Measurements from ENCODE around the gene EVC2. TPM values are rescaled to one million over a fixed set of nuclear protein-coding genes. Genes with fewer than 3 reads are reported as not detected.

EVC2 gene
- total and polyA plus RNA-seq, 4 donors, result 1.7 to 6.6 (median 2.3) TPM

DNA sequence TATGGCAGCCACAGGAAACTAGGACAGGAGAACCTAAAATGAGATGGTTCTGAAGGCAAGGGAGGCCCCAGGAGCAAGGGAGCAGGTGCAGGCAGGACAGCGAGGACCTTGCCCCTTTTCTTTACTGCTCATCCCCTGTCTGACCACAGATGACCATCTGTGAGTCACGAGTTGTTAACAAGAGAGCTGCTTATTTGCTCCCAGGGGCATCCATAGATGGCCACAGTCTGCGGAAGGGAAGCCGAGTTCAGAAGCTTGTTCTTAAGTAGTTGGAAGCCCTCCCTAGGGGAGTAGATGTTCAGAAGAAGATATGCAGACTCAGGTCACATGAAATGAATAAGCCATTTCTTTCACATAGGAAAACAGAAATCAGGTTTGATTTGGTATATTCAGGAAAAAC lies 69.4 kb downstream of the EVC2 start:
- H3K27ac ChIP-seq (ENCODE audit: low read depth, low read length), result no peak overlapping the region
- no peak overlapping the region for H3K4me3 ChIP-seq (ENCODE audit: low read depth, low read length)
- 86% methylated on average over 3 of the region's 4 CpGs for WGBS (ENCODE audit: insufficient coverage)
- H3K27me3 ChIP-seq (ENCODE audit: control insufficient read depth, insufficient read depth, low read length), result no peaks in the 10 kb centered on the region
- peaks cover 5% of the 10 kb centered on the region for H3K4me1 ChIP-seq (ENCODE audit: control insufficient read depth, insufficient read depth, low read length)
- no peak for DNase-seq (ENCODE audit: low read depth in 4 of 6, low spot score in 6 of 6)
- no peaks in the 10 kb centered on the region for H3K9me3 ChIP-seq (ENCODE audit: control insufficient read depth, insufficient read depth, low read length)
- peaks cover 8% of the 10 kb centered on the region for H3K36me3 ChIP-seq (ENCODE audit: control insufficient read depth, insufficient read depth, low read length)

DNA sequence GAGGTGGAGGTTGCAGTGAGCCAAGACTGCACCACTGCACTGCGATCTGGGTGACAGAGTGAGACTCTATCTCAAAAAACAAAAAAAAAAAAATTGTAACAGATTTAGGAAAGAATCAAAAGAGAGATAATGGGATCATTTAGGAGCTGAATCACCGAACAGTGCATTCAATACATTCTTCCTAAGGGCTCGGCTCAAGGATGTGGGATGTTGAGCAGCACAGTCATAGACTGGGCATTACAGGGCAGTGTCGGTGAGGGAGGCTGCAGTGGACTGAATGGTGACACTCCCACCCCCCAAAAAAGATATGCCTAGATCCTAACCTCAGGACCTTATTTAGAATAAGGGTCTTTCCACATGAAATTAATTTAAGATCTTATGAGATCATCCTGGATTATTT lies 70.0 kb downstream of the EVC2 start:
- H3K27ac ChIP-seq (ENCODE audit: low read depth, low read length), result no peak overlapping the region
- no peak overlapping the region for H3K4me3 ChIP-seq (ENCODE audit: low read depth, low read length)
- no peak for DNase-seq (ENCODE audit: low read depth in 4 of 6, low spot score in 6 of 6)
- no peaks in the 10 kb centered on the region for H3K27me3 ChIP-seq (ENCODE audit: control insufficient read depth, insufficient read depth, low read length)
- H3K36me3 ChIP-seq (ENCODE audit: control insufficient read depth, insufficient read depth, low read length), result peaks cover 11% of the 10 kb centered on the region
- no CpG with 5 or more reads among the region's 4 CpGs for whole genome bisulfite sequencing (ENCODE audit: insufficient coverage)
- H3K9me3 ChIP-seq (ENCODE audit: control insufficient read depth, insufficient read depth, low read length), result no peaks in the 10 kb centered on the region
- peaks cover 8% of the 10 kb centered on the region for H3K4me1 ChIP-seq (ENCODE audit: control insufficient read depth, insufficient read depth, low read length)

DNA sequence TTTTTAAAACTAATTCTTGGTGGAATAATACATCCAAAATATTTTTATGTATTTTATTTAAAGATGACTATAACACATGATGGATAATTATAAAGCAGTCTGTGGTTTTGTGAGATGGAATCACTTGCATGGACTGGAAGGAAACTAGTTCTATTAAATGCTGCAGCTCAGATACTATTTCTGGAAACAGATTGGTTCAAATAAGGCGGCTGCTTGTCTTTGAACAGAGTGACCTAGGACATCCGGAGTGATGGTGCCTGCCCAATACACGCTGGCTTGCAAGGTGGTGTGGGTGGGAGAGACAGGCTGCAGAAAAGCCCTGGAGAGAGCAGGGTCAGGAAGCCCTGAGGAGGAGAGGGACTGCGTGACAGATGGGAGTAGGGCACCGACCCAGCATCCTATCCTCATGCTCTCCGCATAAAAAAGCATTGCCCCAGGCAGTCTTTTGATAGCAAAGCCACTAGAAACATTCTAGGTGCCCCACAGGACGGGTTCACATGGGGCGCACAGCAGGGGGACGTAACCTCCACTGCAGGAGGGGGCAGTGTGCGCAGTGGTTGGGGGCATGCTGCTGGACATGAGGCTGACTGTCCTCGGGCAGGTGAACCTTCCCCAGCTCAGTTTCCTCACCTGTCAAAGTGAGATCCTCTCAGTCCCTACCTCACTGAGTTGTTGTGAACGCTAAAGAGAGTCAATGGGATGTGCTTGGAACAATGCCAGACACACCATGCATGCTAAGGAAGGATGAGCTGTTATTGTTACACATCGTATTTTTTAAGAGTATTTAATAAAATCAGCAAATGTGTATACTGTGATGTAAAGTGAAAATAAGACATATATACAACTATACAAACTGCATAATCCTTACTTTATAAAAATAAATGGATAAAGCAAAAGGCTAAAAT lies 71.3 kb downstream of the EVC2 start:
- peaks cover 11% of the 10 kb centered on the region for H3K36me3 ChIP-seq (ENCODE audit: control insufficient read depth, insufficient read depth, low read length)
- DNase-seq (ENCODE audit: low read depth in 4 of 6, low spot score in 6 of 6), result no peak
- H3K4me3 ChIP-seq (ENCODE audit: low read depth, low read length), result no peak overlapping the region
- H3K27ac ChIP-seq (ENCODE audit: low read depth, low read length), result no peak overlapping the region
- peaks cover 8% of the 10 kb centered on the region for H3K4me1 ChIP-seq (ENCODE audit: control insufficient read depth, insufficient read depth, low read length)
- no peaks in the 10 kb centered on the region for H3K27me3 ChIP-seq (ENCODE audit: control insufficient read depth, insufficient read depth, low read length)
- H3K9me3 ChIP-seq (ENCODE audit: control insufficient read depth, insufficient read depth, low read length), result no peaks in the 10 kb centered on the region
- 72% methylated on average over 7 of the region's 13 CpGs for WGBS (ENCODE audit: insufficient coverage)

DNA sequence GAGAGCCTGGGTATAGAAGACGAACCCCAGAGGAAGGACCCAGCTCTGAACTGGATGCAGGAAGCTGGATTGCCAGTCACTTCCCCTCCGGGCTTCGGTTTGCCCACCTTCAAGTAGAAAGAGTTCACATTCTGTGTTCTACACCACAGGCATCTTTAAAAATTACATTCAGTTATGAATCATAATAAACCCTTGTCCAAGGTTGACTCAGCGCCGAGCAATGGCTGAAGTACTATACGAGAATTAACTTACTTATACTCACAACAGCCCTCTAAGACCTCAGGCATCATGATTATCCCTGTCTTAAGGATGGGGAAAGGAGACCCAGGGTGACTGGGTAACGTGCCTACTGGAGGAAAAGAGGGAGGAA lies 72.5 kb downstream of the EVC2 start:
- DNase-seq (ENCODE audit: low read depth in 4 of 6, low spot score in 6 of 6), result no peak
- Histone ChIP-seq H3K36me3 (ENCODE audit: control insufficient read depth, insufficient read depth, low read length) (peaks cover 11% of the 10 kb centered on the region), H3K27me3 (ENCODE audit: control insufficient read depth, insufficient read depth, low read length) (no peaks in the 10 kb centered on the region), H3K4me3 (ENCODE audit: low read depth, low read length) (no peak overlapping the region), H3K9me3 (ENCODE audit: control insufficient read depth, insufficient read depth, low read length) (no peaks in the 10 kb centered on the region), H3K4me1 (ENCODE audit: control insufficient read depth, insufficient read depth, low read length) (peaks cover 8% of the 10 kb centered on the region), H3K27ac (ENCODE audit: low read depth, low read length) (no peak overlapping the region)
- 67% methylated on average over 1 of the region's 7 CpGs for WGBS (ENCODE audit: insufficient coverage)

DNA sequence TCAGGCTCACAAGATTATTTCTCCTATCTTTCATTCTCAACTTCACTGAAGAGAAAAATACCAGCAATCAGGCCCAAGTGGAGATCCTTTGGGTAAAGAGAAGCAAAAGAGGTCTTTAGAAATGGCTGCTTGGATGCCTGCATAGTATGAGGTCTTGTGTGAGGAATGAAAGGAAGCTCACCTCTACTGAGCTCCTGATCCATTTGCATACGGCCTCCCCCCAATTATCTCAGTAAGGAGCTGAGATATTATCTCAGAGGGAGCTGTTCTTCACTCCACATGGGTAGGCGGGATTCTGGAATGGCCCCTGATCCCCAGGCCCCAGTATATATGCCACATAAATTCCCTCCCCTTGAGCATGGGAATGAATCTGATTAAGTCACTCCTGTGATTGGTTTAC lies 75.8 kb downstream of the EVC2 start:
- no peak overlapping the region for H3K27ac ChIP-seq (ENCODE audit: low read depth, low read length)
- WGBS (ENCODE audit: insufficient coverage), result no CpG with 5 or more reads among the region's 2 CpGs
- H3K4me3 ChIP-seq (ENCODE audit: low read depth, low read length), result no peak overlapping the region
- H3K27me3 ChIP-seq (ENCODE audit: control insufficient read depth, insufficient read depth, low read length), result no peaks in the 10 kb centered on the region
- H3K36me3 ChIP-seq (ENCODE audit: control insufficient read depth, insufficient read depth, low read length), result peaks cover 3% of the 10 kb centered on the region
- no peaks in the 10 kb centered on the region for H3K9me3 ChIP-seq (ENCODE audit: control insufficient read depth, insufficient read depth, low read length)
- DNase-seq (ENCODE audit: low read depth in 4 of 6, low spot score in 6 of 6), result no peak
- peaks cover 8% of the 10 kb centered on the region for H3K4me1 ChIP-seq (ENCODE audit: control insufficient read depth, insufficient read depth, low read length)

DNA sequence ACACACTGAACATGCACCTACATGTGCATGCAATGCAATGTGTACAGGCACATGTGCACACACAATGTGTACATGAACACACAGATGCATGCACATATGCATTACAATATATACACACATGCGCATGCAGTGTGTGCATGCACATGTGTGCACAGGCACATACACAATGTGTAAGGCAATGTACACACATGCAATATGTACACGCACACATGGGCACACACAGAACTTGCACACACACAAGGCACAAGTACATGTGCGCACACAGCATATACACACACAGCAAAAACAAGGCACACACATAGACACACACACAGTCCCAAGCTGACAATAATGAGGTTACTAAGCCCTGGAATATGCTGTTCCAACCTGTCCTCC lies 76.3 kb downstream of the EVC2 start:
- Histone ChIP-seq H3K36me3 (ENCODE audit: control insufficient read depth, insufficient read depth, low read length) (peaks cover 3% of the 10 kb centered on the region), H3K27ac (ENCODE audit: low read depth, low read length) (no peak overlapping the region), H3K9me3 (ENCODE audit: control insufficient read depth, insufficient read depth, low read length) (no peaks in the 10 kb centered on the region), H3K4me3 (ENCODE audit: low read depth, low read length) (no peak overlapping the region), H3K4me1 (ENCODE audit: control insufficient read depth, insufficient read depth, low read length) (peaks cover 6% of the 10 kb centered on the region), H3K27me3 (ENCODE audit: control insufficient read depth, insufficient read depth, low read length) (no peaks in the 10 kb centered on the region)
- DNase-seq (ENCODE audit: low read depth in 4 of 6, low spot score in 6 of 6), result no peak
- 80% methylated on average over 3 of the region's 3 CpGs for WGBS (ENCODE audit: insufficient coverage)

DNA sequence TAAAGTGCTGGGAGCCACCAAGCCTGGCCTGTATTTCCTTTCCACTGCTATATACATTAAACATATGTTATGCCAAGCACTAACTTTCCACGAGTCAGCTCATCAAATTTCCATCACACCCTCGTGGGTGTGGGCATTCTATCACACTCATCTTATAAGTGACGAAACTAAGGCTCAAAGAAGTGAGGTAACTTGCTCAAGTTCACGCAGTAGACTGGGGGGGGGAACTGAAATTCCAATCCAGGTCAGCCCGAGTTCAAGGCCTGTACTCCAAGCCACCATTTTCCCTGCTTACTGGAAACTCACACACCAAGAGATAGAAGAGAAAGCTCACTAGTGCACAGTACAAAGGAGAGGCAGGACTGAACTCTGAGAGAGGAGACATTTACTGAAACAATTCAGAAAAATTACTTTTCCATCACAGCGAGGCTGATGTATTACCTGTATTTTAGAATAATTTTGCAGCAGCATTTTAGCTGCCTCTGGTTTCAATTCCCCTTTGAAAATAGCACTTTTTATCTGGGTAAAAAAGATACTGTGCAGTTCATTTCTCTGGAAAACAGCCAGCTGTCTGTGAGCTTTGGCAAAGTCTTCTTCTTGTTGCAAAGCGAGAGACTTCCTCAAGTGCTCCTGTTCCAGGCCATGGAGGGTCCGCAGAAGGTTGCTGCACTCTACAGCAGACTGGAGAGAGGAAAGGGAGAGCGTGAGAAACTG lies 76.8 kb downstream of the EVC2 start:
- WGBS (ENCODE audit: insufficient coverage), result 96% methylated on average over 3 of the region's 9 CpGs
- no peaks in the 10 kb centered on the region for H3K9me3 ChIP-seq (ENCODE audit: control insufficient read depth, insufficient read depth, low read length)
- no peaks in the 10 kb centered on the region for H3K27me3 ChIP-seq (ENCODE audit: control insufficient read depth, insufficient read depth, low read length)
- no peak for DNase-seq (ENCODE audit: low read depth in 4 of 6, low spot score in 6 of 6)
- no peak overlapping the region for H3K4me3 ChIP-seq (ENCODE audit: low read depth, low read length)
- peaks cover 3% of the 10 kb centered on the region for H3K4me1 ChIP-seq (ENCODE audit: control insufficient read depth, insufficient read depth, low read length)
- H3K27ac ChIP-seq (ENCODE audit: low read depth, low read length), result no peak overlapping the region
- peaks cover 3% of the 10 kb centered on the region for H3K36me3 ChIP-seq (ENCODE audit: control insufficient read depth, insufficient read depth, low read length)

DNA sequence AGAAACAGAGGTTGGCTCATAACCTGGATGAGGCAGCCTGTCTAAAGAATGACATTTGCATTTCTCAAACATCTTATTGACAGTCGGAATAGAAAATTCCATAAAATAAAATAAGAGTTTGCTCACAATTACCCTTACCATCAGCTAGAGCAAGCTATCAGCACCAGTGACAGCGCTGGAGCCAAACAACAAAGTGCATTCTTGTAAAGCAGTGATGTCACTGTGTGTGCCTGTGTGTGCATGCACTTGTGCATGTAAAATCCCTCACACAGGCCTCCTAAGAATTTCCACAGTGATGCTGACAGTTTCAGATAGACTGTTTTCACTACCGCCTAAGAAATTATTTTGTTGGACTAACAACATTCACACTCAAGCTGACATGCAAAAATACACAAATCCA lies 77.6 kb downstream of the EVC2 start:
- 60% methylated on average over 1 of the region's 3 CpGs for WGBS (ENCODE audit: insufficient coverage)
- Histone ChIP-seq H3K4me1 (ENCODE audit: control insufficient read depth, insufficient read depth, low read length) (peaks cover 3% of the 10 kb centered on the region), H3K27me3 (ENCODE audit: control insufficient read depth, insufficient read depth, low read length) (no peaks in the 10 kb centered on the region), H3K36me3 (ENCODE audit: control insufficient read depth, insufficient read depth, low read length) (peaks cover 3% of the 10 kb centered on the region), H3K27ac (ENCODE audit: low read depth, low read length) (no peak overlapping the region), H3K9me3 (ENCODE audit: control insufficient read depth, insufficient read depth, low read length) (no peaks in the 10 kb centered on the region), H3K4me3 (ENCODE audit: low read depth, low read length) (no peak overlapping the region)
- DNase-seq (ENCODE audit: low read depth in 4 of 6, low spot score in 6 of 6), result peak in 1 of 6 donors; percentile 26

DNA sequence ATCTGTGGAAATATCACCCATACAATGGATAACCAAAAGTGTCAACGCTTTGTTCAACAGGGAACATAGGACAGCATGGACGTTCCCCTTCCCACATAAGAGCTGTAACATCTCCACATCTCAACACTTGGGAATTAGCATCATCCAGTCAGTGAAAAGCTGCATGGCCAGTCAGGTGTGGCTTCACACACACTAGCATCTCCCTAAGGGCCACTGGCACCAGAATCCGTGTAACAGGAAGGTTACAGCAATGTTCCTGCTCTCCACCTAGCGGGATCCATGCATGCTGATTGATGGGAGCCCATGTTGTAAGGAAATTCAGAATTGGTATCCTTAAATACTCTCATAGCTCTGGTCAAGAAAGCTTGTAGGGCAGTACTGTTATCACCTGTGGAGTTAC lies 78.8 kb downstream of the EVC2 start:
- no peak overlapping the region for H3K27ac ChIP-seq (ENCODE audit: low read depth, low read length)
- H3K36me3 ChIP-seq (ENCODE audit: control insufficient read depth, insufficient read depth, low read length), result peaks cover 6% of the 10 kb centered on the region
- 89% methylated on average over 2 of the region's 4 CpGs for WGBS (ENCODE audit: insufficient coverage)

DNA sequence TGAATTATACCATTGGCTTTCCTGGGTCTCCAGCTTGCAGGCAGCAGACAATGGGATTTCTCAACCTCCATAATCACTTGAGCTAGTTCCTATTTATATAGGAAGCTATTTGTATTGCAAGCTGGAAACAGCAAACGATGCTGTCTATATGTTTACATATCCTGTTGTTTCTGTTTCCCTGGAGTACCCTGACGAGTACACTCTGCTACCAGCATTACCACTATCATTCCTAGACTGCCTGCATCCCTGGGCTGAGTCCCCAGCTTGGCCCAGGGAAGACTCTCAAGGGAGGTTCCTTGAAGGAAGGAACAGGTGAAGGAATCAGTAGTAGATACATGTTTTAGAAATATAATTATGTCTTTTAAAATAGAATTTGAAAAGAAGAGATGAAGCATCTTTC lies 81.4 kb downstream of the EVC2 start:
- Histone ChIP-seq H3K36me3 (ENCODE audit: control insufficient read depth, insufficient read depth, low read length) (peaks cover 10% of the 10 kb centered on the region), H3K4me1 (ENCODE audit: control insufficient read depth, insufficient read depth, low read length) (no peaks in the 10 kb centered on the region), H3K4me3 (ENCODE audit: low read depth, low read length) (no peak overlapping the region), H3K27me3 (ENCODE audit: control insufficient read depth, insufficient read depth, low read length) (no peaks in the 10 kb centered on the region), H3K9me3 (ENCODE audit: control insufficient read depth, insufficient read depth, low read length) (no peaks in the 10 kb centered on the region), H3K27ac (ENCODE audit: low read depth, low read length) (no peak overlapping the region)
- WGBS (ENCODE audit: insufficient coverage), result no CpG with 5 or more reads among the region's 2 CpGs
- peak in 1 of 6 donors; percentile 70 for DNase-seq (ENCODE audit: low read depth in 4 of 6, low spot score in 6 of 6)

More for the DNA sequence above, 78.8 kb downstream of the EVC2 start:
- Histone ChIP-seq H3K9me3 (ENCODE audit: control insufficient read depth, insufficient read depth, low read length) (no peaks in the 10 kb centered on the region), H3K4me3 (ENCODE audit: low read depth, low read length) (no peak overlapping the region), H3K27me3 (ENCODE audit: control insufficient read depth, insufficient read depth, low read length) (no peaks in the 10 kb centered on the region), H3K4me1 (ENCODE audit: control insufficient read depth, insufficient read depth, low read length) (peaks cover 3% of the 10 kb centered on the region)
- no peak for DNase-seq (ENCODE audit: low read depth in 4 of 6, low spot score in 6 of 6)
